NCI-H526 (cell line): ENCODE data around the gene KNCN.

Source experiments
- DNase-seq, 2 experiments: peaks; one replicate each; lab custom pipeline; 2025; lab: John Stamatoyannopoulos, UW

Gene KNCN

DNA sequence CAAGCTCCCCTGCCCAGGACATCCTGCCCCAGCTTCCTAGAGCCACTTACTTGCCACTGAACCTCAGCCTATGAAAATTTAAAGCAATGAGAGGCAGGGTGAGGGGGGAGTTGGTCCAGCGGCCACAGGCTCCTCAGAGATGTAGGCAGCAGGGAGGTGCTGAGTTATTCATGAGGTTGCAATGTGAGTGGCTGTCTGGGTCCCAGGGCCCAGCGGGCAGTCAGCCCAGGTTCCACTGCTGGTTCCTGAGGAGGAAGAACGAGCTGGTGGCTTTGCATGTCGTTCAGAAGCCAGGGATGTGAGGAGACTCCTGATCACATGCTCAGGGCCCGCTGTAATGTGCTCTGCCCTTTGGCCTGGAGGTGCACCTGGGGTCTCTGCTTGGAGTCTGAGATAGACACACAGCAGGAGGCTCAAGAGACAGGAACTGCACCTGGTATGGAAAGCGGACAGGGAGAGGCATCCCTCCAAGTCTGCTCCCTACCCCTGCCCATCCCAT is at the start of gene KNCN:
KNCN (minus strand) TSS at position 51 of the 499 bp plus-strand sequence. CDS start 432 bp downstream, outside the sequence.
- no peak for DNase-seq

DNA sequence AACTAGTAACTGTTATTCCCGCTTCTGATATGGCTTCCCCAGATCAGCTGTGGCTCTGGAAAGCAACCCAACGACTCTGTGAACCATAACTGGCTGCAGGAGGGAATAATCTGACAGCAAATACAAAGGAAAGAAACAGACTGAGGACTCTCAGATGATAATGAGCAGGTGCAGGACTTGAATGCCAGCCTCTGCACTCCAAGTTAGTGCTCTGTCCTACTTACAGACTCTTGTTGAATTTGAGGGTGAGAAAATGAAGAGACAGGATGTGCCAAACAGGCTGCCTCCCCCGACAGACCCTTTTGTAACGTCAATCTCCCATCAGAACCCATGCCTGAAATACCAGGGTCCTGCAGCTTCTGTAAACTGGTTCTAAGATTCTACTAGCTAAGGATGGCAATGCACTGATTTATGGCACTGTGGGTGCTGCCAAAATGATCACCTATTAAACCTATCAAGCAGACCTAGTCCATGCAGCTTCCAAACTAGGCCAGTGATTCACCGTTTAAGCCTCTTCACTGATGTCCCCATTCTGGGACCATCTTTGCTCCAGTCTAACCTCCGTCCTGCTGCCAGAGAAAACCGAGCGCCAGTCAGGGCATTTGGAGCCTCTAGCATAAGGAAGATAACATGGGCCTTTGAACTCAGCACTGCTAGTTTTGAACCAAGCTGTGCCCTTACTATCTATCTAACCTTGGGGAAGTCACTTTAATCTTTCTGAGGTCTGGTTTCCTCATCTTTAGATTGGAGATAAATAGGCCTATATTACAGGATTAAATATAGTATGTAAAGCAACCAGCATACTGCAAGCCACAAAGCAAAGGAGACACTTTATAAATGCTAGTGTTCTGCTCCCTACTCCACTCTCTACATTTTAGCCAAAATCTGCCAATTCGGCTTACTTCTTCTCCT is 47.9 kb upstream of the KNCN start:
- DNase-seq = no peak

DNA sequence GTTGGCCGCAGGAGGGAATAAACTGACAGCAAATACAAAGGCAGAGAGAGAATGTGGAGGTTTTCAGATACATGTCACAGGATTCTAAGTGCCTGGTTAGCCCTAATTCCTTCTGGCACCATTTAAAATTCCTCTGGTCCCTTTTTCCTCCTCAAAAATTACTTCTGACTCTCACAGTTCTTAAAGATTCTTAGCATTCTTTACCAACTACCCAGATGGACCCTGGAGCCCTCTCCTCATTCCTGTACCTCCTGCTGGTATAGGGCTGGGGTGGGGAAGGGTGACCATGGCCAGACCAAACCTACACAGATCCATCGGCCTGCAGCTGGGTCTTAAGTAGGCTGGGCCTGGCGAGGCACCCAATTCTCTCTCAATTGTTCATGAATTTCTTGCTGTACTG is 45.4 kb upstream of the KNCN start:
- no peak for DNase-seq

DNA sequence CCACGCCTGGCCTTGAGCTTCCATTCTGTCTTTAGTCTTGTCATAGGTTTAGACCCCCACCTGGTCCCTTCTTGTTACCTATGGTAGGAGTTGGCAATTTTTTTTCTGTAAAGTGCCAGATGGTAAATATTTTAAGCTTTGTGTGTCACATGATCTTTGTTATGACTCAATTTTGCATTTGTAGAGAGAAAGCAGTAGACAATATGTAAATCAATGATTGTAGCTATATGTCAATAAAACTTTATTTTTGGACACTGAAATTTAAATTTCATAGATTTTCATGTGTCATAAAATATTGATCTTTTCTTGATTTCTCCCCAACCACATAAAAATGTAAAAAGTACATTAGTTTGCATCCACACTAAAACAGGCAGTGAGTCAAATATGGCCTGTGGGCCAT is 44.6 kb upstream of the KNCN start:
- no peak for DNase-seq

DNA sequence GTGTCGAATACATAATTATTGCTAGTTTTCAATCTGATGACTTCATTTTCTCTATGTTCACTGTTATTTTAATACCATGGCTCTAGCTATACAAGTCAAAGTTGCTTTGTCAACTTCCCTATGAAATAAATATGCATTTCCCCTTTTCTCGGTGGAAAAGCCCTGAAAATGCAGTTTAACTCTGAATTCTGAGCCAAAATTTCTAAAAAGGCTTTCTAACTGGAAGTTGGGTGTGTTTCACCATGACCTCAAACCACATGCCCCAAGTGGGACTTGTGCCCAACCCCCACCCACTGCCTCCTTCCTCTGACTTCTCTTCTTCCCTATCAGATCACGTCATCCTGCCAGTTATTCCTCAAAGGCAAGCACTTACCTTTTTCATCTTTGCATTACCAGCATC is 43.7 kb upstream of the KNCN start:
- no peak for DNase-seq

DNA sequence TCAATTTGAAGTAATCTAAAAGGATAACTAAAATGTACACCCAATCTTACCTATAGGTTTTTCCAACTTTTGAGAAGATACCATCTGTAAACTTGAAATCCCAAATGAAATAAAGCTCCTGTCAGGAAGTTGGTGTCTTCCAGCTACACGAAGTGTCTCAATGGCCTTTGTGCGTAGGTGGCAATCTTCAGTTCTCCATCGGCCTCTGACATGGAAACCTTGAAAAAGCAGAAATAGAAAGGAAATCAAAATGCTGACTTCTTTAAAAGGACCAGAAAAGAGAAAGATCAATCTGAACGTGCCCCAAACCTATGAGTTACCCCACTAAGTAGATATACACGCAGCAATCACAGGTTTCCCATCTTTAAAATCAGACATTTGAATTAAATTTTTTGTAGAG is 42.6 kb upstream of the KNCN start:
- no peak for DNase-seq

DNA sequence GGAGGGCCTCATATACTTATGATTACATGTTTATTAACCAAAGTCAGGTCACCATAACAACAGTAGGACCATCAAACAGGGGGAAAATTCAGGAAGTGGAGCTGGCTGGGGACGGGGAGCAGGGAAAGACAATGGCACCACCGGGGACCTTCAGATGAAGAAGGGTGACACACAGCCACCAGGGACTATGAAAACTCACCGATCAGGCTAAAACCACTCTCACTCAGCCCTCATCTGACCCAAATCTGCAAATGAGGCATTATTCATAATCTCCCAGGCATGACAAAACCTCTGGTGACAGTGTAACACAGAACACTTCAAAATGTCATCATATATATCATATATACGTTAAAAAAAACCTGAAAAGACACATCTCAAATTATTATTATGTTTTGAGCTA is 41.4 kb upstream of the KNCN start:
- no peak for DNase-seq

DNA sequence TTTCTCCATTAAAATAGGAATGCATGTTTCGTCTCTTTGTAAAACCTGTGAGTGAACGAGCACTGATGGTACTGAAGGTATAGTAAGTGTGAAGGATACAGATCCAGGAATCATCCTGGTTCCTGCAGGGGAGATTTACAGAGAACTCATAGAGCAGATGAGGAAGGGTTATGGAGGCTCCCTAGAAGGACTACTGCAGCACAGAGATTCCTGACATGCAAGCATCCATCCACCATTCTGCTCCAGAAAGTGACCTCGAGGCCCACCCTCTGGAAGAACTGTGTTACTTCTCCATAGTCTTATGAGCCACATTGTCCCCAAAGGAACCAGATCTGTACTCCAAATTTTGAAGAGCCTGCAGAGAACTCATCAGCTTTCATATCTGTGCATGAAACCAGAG is 38.1 kb upstream of the KNCN start:
- DNase-seq = no peak

DNA sequence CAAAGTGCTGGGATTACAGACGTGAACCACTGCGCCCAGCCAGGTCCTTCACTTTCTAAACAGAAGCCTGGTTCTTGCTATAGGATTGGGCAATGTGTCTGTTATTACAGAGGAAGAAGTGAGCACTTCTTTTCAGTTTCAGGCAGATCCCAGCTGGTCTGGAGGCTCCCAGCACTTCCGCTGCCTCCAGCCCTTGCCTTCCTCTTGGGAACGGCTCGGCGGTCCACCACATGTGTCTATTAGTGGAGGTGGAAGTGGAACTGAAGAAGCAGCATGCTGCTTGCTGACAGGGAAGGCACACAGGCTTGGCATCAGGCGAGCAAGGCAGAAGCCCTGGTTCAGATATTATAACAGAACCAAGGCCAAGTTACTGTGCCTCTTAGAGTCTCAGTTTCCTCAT is 35.6 kb upstream of the KNCN start:
- DNase-seq = no peak

DNA sequence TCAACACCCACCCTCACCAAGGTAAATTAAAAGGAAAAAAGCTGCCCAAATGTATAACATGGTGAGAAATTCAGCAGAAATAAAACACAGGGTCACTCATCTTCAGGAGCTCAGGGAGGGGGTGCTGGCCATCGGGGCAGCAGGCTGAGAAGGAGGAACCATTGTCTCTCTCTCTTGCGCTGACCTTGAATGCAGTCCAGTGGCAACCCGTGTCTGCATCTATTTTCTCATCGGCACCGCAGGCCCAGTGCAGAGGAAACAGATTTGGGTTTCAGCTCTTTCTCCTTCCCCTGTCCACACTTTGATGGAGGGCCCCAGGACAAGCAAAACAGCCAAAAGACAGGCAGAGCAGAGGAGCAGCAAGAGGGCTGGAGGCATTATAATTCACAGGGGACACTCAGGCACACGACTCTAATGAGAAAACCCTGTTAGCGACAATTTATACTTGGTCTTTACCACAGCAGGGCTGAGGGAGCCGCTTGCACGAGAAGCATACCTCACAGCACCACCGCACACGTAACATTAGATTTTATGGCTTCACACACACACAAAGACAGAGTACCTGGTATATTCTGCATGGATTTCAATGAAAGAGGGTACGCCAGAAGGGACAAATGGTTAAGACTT is 34.0 kb upstream of the KNCN start:
- DNase-seq = no peak

DNA sequence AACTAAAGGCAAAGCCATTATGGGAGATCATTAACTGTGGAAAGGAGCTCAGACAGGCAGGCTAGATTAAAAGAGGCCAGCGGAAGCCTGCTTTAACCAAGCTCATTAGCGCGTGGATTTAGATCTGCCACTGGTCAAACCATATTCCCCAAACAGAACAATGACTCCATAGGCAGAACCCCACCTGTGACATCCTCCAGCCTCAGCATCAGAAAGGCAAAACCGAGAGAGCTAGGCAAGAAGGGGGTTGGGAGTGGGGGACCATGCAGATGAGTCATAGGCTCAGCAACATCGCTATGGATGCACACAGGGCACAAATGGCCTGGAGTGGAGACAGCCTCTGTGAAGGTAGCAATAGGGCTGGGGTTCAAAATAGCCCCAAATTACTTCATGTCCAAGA is 32.0 kb upstream of the KNCN start:
- no peak for DNase-seq

DNA sequence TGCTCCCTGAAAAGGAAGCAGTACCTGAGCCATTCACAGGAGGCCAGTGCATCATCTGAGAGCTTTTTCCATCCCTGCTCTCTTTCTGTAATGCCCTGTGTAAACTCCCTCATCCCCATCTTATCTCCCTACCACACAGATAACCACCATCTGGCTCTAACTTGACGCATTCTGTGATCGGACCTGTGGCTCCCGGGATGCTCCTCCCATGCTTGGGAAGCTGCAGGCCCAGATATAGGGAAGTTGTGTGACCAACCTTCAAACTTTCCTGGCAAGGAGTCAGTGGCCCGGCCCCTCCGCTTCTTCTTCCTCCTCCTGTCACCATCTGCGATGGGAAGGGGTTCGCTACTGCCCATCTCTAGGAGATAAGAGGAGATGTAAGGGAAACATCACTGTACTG is 31.5 kb upstream of the KNCN start:
- DNase-seq = no peak

DNA sequence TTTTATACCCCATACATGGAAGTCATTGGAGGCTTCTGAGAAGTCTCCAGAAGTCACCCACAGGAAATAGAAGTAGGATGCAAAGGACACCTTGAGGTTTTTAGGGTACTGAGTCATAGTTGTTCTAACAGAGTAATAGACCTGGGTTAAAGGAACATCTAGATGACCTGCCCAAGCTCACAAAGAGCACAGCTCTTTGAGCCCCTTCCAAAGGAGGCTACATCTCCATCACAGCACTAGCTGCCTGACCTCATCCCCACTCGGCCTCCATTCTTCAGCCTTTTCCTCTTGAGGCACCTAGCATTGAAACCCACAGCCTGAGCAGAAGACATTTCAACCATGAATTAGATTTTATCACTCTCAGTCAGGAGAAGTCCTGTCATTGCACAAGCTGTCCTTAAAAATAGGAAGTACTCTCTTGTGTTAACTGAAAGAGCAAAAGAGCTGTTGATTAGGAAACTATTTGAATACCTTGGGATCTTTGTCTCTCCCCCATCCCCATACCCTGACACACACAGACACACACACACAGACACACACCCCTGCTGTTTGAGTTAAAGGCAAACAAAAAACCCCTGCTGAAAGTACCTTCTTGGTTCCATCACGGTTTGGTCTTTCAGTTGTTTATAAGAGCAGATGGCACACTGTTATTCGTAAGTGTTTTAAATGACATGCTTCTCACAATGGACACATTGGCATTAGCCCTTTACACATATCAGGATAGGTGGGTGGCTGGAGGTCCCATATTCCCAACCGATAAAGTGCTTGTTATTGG is 30.4 kb upstream of the KNCN start:
- no peak for DNase-seq

DNA sequence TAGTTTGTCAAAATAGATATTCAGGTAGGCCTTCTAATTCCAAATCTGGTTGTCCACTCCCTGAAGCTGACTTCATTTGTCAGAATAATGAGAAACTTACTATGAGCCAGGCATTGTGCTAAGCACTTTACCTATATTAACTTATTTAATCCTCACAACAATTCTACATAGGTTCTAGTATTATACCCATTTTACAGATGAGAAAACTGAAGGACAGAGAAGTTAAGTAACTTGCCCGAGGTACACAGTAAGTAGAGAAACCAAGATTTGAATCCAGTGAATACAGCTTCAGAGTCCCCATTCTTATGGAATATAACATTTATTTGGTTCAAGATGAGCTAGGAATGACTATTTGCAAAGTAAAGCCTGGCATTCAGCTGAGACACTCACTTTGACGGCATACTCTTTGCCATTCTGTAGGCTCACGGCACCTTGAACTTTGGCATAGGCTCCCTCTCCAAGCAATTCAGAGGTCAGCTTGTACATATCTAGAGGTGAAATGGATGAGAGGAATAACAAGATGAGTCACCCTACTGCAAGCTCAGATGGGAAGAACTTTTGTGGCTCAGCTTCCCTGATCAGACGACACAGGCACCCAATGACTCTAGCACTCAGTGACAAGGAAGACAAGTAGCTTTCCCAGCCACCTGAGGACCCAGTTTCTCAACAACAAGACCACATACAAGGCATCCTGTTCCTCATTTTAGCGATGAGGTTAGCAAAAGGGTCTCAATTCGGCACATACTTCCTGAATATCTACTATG is 28.9 kb upstream of the KNCN start:
- DNase-seq = no peak

DNA sequence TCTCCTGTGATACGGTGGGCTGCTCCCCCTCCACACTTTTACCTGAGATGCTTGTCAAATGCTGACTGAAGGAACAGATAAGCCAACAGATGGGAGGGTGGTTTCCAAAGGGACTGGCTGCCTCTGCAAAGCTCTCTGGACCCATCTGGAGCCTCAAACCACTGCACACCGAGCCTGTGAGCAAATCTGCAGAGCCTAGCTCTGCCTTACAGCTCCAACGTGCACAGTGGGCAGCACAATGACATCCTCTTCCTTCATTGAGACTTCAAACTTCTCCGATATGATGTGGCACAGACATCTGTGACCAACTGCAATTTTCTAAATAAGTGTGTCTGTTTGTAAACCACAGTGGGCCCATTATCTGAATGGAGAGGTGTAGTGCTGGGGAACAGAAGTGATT is 26.2 kb upstream of the KNCN start:
- no peak for DNase-seq

DNA sequence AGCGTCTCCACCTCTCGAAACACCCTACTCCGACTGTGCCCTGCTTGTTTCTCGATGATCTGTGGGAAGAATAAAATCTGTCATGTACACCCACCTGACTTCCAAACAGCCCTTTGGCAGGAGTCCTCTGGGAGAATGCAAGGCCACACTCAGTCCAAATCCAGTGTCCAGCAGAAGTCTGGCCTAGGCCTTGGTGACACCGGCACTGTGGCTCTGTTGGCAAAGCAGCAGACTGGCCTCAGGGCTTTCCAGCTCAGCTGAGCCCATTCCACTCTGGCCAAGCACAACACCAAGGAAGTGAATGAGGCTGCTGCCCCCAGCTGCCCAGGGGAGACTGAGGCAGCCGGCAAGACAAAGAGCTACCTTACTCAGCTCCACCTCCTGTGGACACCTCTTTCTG is 25.1 kb upstream of the KNCN start:
- no peak for DNase-seq

DNA sequence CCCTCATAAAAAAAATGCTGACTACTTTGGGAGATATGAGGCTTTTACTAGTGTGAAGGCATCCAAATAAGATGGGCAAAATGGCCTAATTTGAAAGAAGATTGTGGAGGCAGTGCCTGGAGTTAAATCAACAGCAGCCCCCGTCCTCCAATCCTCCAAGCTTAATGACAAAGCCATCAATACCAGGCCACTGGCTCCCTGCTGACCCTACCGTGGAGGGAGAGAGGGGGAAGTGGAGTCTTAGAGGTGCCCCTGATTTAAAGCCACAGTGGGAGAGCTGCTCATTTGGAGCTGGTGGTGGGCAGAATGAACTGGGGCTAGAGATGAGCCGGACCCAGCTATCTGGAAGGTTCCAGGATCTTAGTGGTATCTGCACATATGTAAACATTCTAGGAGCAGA is 24.3 kb upstream of the KNCN start:
- no peak for DNase-seq

DNA sequence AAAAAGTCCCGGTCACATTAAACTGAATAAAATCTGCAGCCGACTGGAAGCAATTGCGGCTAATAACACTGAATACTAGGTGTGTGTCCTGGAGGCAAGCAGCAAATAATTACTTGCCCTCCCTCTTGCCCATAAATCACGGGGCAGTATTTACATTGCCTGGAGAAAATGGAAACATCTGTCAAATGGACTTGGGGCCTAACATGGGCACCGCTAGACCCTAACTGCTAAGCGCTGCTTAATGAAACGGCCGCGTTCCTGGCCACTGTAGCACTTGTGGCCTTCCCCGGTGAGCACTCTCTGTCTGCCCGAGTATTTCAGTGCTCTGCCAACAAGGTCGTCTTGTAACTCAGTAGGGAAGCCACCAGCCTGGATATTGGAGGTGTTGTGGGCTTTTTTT is 23.9 kb upstream of the KNCN start:
- DNase-seq = no peak

DNA sequence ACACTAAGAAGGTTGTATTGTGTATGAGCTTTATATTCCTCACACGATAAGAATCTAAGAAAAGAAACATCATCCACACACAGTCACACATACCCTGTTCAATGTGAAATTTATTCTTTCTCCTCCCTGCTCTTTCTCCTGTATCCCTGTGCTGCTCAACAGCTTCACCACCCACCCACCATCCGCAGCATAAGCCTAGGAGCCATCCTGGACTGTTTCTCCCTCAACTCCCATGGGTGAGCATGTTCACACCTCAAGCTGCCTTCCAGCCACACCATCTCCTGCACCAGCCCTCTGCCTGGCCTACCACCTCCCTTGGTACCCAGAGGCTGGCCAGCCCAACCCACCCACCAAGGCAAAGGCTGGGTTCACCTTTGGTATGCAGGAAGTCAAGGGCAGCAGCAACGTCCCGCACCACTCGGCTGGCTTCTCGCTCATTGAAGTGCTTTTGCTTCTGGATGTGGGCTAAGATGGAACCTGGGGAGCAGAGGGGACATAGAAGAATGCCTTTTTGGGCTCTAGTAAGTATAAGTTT is 20.3 kb upstream of the KNCN start:
- DNase-seq = no peak

DNA sequence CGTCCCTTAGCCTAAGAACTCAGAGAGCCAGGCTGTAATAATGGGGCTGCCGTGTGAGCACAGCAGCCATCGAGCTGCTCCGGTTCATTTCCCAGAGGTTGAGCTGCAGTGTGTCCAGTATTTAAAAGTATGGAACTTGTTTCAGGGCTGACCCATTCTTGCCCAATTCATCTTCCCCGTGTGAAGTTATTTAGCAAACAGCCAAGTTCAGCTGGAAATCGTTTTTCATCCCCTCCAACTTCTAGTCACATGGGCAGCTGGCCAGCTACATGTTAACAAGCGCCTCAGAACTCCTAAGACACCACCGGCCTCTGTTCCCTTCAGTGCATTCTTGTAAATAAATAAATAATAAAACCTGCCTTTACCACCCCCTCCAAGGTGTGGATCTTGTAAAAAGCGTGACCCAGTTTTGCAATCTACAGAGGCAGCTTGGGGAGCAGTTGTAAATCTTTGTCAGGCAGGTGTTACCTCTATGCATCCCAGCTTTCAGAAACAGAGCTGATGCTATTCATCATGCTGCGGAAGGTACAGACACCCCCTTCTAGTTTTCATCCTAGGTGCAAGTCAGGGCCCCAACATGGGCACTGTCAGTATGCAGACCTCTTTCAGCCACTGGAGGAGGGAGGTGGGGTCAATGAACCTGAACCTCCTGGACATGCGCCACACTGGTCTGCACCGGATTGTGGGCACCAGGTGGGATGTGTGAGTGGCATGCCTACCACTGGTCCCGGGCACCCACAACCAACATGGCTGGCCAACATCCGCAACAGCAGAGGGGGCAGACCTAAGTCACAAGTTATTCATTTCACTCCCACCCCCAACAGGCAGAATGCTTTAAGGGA is 18.7 kb upstream of the KNCN start:
- no peak for DNase-seq

DNA sequence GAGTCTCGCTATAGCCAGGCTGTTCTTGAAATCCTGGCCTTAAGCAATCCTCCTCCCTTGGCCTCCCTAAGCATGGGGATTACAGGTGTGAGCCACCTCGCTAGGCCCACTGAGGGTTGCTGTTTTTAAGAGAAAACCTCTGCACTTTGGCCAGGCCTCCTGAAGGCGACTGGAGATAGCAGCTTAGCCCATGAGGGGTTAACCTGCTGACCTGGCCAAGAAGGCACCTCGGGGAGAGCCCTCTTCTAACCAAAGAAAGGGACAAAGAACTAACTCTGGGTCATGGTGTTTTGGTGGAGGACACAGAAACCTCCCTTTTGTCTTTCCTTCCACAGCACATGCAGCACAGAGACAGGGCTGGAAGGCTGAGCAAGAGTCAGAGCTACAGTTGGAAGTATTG is 17.7 kb upstream of the KNCN start:
- DNase-seq = no peak
